ENCODE measurements around the gene AGXT. TPM values are rescaled to one million over a fixed set of nuclear protein-coding genes. Genes with fewer than 3 reads are reported as not detected.

The AGXT gene
- total RNA-seq, 1 experiment from 2014 or later = 0.36 TPM

DNA sequence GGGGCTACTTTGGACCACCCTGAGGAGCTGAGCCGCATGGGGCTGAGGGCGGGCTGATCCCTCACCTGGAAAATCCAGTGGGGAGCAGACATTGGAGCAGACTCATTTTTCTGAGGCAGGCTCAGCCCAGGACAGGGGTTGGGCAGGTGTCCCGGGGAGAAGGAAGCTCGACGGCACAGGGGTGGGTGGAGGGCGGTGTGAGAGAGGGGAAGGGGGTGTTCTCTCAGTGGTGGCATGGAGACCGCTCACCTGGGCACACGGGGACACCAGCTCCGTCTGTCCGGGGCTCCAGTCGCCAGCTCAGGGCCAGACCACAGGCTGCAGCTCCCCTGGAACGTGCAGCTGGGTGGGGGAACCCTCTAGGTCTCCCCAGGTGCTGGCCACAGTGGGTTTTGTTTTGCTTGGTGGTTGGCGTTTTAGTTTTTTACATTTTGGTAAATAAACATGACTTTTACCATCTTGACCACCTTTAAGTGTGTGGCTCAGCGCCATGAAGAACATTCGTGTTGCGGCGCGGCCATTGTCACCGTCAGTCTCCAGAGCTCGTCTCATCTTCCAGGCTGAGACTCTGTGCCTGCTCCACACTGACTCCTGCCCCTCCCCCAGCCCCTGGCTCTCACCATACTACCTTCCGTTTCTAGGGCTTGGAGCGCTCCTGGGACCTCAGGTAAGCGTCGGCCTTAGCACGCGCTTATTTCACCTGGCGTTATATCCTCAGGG is 31.7 kb downstream of the AGXT start:
- Histone ChIP-seq H3K9me3 (ENCODE audit: control insufficient read depth, insufficient read depth, low read depth, low read length) (no peaks in the 10 kb centered on the region), H3K36me3 (ENCODE audit: control insufficient read depth, insufficient read depth, low read length) (no peaks in the 10 kb centered on the region), H3K27ac (ENCODE audit: low read length) (no peak overlapping the region), H3K27me3 (ENCODE audit: control insufficient read depth, insufficient read depth, low read length) (no peaks in the 10 kb centered on the region), H3K4me3 (ENCODE audit: low read depth in 2 of 2, low read length in 2 of 2) (no peak overlapping the region), H3K4me1 (ENCODE audit: control insufficient read depth, insufficient read depth, low read length) (no peaks in the 10 kb centered on the region)
- ChIA-PET POLR2A (no interaction called here), CTCF (no interaction called here)
- in situ Hi-C loops (cut with HindIII; ENCODE audit: low pct_unique_long_range_greater_than_20kb, low sequenced_read_pairs) (no loop called here), intact Hi-C loops (cut with micrococcal nuclease; ENCODE audit: unreplicated experiment) (no loop called here)
- no TSS peak for BruUV-seq (replicated peaks)
- no peak for DNase-seq (ENCODE audit: low read depth, low spot score)
- TF ChIP-seq, protein P1, sequence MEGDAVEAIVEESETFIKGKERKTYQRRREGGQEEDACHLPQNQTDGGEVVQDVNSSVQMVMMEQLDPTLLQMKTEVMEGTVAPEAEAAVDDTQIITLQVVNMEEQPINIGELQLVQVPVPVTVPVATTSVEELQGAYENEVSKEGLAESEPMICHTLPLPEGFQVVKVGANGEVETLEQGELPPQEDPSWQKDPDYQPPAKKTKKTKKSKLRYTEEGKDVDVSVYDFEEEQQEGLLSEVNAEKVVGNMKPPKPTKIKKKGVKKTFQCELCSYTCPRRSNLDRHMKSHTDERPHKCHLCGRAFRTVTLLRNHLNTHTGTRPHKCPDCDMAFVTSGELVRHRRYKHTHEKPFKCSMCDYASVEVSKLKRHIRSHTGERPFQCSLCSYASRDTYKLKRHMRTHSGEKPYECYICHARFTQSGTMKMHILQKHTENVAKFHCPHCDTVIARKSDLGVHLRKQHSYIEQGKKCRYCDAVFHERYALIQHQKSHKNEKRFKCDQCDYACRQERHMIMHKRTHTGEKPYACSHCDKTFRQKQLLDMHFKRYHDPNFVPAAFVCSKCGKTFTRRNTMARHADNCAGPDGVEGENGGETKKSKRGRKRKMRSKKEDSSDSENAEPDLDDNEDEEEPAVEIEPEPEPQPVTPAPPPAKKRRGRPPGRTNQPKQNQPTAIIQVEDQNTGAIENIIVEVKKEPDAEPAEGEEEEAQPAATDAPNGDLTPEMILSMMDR (IDR thresholded peaks at IDR 0.05) = no peak
- no peak for TF ChIP-seq TCF7L2 (IDR thresholded peaks at IDR 0.05; ENCODE audit: low read depth, low read length)
- TF ChIP-seq SIN3A (IDR thresholded peaks at IDR 0.05; ENCODE audit: borderline replicate concordance, insufficient read depth, low read depth, low read length) = no peak
- TF ChIP-seq POLR2AphosphoS5 (IDR thresholded peaks at IDR 0.05; ENCODE audit: low read depth, low read length) = no peak
- TF ChIP-seq, protein P2, sequence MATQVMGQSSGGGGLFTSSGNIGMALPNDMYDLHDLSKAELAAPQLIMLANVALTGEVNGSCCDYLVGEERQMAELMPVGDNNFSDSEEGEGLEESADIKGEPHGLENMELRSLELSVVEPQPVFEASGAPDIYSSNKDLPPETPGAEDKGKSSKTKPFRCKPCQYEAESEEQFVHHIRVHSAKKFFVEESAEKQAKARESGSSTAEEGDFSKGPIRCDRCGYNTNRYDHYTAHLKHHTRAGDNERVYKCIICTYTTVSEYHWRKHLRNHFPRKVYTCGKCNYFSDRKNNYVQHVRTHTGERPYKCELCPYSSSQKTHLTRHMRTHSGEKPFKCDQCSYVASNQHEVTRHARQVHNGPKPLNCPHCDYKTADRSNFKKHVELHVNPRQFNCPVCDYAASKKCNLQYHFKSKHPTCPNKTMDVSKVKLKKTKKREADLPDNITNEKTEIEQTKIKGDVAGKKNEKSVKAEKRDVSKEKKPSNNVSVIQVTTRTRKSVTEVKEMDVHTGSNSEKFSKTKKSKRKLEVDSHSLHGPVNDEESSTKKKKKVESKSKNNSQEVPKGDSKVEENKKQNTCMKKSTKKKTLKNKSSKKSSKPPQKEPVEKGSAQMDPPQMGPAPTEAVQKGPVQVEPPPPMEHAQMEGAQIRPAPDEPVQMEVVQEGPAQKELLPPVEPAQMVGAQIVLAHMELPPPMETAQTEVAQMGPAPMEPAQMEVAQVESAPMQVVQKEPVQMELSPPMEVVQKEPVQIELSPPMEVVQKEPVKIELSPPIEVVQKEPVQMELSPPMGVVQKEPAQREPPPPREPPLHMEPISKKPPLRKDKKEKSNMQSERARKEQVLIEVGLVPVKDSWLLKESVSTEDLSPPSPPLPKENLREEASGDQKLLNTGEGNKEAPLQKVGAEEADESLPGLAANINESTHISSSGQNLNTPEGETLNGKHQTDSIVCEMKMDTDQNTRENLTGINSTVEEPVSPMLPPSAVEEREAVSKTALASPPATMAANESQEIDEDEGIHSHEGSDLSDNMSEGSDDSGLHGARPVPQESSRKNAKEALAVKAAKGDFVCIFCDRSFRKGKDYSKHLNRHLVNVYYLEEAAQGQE (IDR thresholded peaks at IDR 0.05; ENCODE audit: insufficient read depth in 1 of 2, low read depth in 2 of 2, low read length in 1 of 2) = no peak
- no peak for ATAC-seq

- ATAC-seq (no peak), DNase-seq (ENCODE audit: low read depth, low spot score) (no peak)
- intact Hi-C loops (cut with micrococcal nuclease; ENCODE audit: unreplicated experiment) (no loop called here), in situ Hi-C loops (cut with HindIII; ENCODE audit: low pct_unique_long_range_greater_than_20kb, low sequenced_read_pairs) (no loop called here)
- POLR2A ChIA-PET = no interaction called here
- no peaks in the 10 kb centered on the region for H3K4me1 ChIP-seq (ENCODE audit: control insufficient read depth, insufficient read depth, low read length)
- TF ChIP-seq TCF7L2 (IDR thresholded peaks at IDR 0.05; ENCODE audit: low read depth, low read length) (no peak), POLR2AphosphoS5 (IDR thresholded peaks at IDR 0.05; ENCODE audit: low read depth, low read length) (no peak), SIN3A (IDR thresholded peaks at IDR 0.05; ENCODE audit: borderline replicate concordance, insufficient read depth, low read depth, low read length) (no peak)
- TF ChIP-seq, protein P1 (IDR thresholded peaks at IDR 0.05) = no peak
- TF ChIP-seq, protein P2 (IDR thresholded peaks at IDR 0.05; ENCODE audit: insufficient read depth in 1 of 2, low read depth in 2 of 2, low read length in 1 of 2) = no peak
- no peaks in the 10 kb centered on the region for H3K36me3 ChIP-seq (ENCODE audit: control insufficient read depth, insufficient read depth, low read length)
- CTCF ChIA-PET = no interaction called here
- no peak overlapping the region for H3K4me3 ChIP-seq (ENCODE audit: low read depth in 2 of 2, low read length in 2 of 2)
- H3K27me3 ChIP-seq (ENCODE audit: control insufficient read depth, insufficient read depth, low read length) = no peaks in the 10 kb centered on the region
- no peaks in the 10 kb centered on the region for H3K9me3 ChIP-seq (ENCODE audit: control insufficient read depth, insufficient read depth, low read depth, low read length)
- H3K27ac ChIP-seq (ENCODE audit: low read length) = no peak overlapping the region
- BruUV-seq (replicated peaks) = no TSS peak
These were observed 33.5 kb downstream of the AGXT start for GRCh38 chr2:240901986-240902614.
